AG04450 (cell line): ENCODE data around the gene EIF2A. TPM values are rescaled to one million over a fixed set of nuclear protein-coding genes. Genes with fewer than 3 reads are reported as not detected.

ENCODE experiments used
- CTCF ChIA-PET: fragments of 300-600, 350-600 bp; formaldehyde crosslinking; extraction: SDS; loops from one replicate; lab custom pipeline; 2022; ENCODE audit warnings: antibody characterized with exemption, inconsistent platforms; lab: Charles Lee
- POLR2A ChIA-PET: fragments of 350-600 bp; formaldehyde crosslinking; extraction: SDS; loops from one replicate; lab custom pipeline; 2021; ENCODE audit warnings: antibody characterized with exemption, inconsistent platforms; lab: Yijun Ruan, JAX
- DNase-seq: peaks from one replicate; pipeline ENCODE4 v3.0.0-alpha.2; 2011; ENCODE audit warnings: low read depth, low spot score
- H3K27ac ChIP-seq: one replicate; pipeline ENCODE4 v1.5.1; 2012; ENCODE audit warnings: low read depth, low read length, control low read depth
- H3K27me3 ChIP-seq: one replicate; pipeline ENCODE4 v1.6.0; 2012; ENCODE audit warnings: low read length; ENCODE audit not compliant: control insufficient read depth, insufficient read depth
- H3K4me3 ChIP-seq: 2 replicates; pipeline ENCODE4 v1.5.1; 2011; ENCODE audit warnings: mild to moderate bottlenecking, low read depth, low read length, control low read depth
- H3K9me3 ChIP-seq: 2 replicates; pipeline ENCODE4 v1.5.1; 2012; ENCODE audit warnings: low read length; ENCODE audit not compliant: control insufficient read depth, insufficient read depth
- CTCF ChIP-seq: IDR thresholded peaks from 2 replicates; pipeline ENCODE4 v1.5.1; 2011; ENCODE audit warnings: low read depth, low read length, control low read depth, inconsistent platforms
- polyA plus RNA-seq: library from polyadenylated mRNA; depleted of rRNA; stranded (reverse); fragments of >200 nt; gene quantifications from 2 replicates; pipeline ENCODE4 v1.2.3, GENCODE V29; 2011

Gene EIF2A
- polyA plus RNA-seq, 1 experiment = 113 TPM

GRCh38 chr3:150508401-150508800 lies 38.2 kb upstream of the EIF2A start:
- ChIA-PET CTCF (no interaction called here), POLR2A (no interaction called here)
- no peak overlapping the region for H3K4me3 ChIP-seq
- no peaks in the 10 kb centered on the region for H3K9me3 ChIP-seq
- H3K27ac ChIP-seq = no peak overlapping the region
- TF ChIP-seq CTCF = no peak
- H3K27me3 ChIP-seq = peaks cover 2% of the 10 kb centered on the region
- no peak for DNase-seq

- CTCF ChIA-PET = interaction anchor here (1.1 kb wide), 1 partner anchor 15 kb away, joined by 4 read pairs; no protein-coding TSS in a partner anchor
- H3K9me3 ChIP-seq = no peaks in the 10 kb centered on the region
- H3K4me3 ChIP-seq = no peak overlapping the region
- POLR2A ChIA-PET = no interaction called here
- no peak for TF ChIP-seq CTCF
- no peak for DNase-seq
- no peak overlapping the region for H3K27ac ChIP-seq
- H3K27me3 ChIP-seq = no peaks in the 10 kb centered on the region
Measured at GRCh38 chr3:150509780-150510179, 36.8 kb upstream of the EIF2A start.

GRCh38 chr3:150511122-150511821 lies 35.3 kb upstream of the EIF2A start:
- H3K27ac ChIP-seq = no peak overlapping the region
- CTCF ChIA-PET = interaction anchor here (1.0 to 1.1 kb wide), 2 partner anchors 10 to 16 kb away, joined by 4 read pairs; no protein-coding TSS in a partner anchor
- no peaks in the 10 kb centered on the region for H3K27me3 ChIP-seq
- no peaks in the 10 kb centered on the region for H3K9me3 ChIP-seq
- POLR2A ChIA-PET = no interaction called here
- DNase-seq = no peak
- H3K4me3 ChIP-seq = no peak overlapping the region
- no peak for TF ChIP-seq CTCF

- Histone ChIP-seq H3K27ac (no peak overlapping the region), H3K4me3 (no peak overlapping the region), H3K9me3 (no peaks in the 10 kb centered on the region), H3K27me3 (no peaks in the 10 kb centered on the region)
- POLR2A ChIA-PET = no interaction called here
- DNase-seq = no peak
- no peak for TF ChIP-seq CTCF
- CTCF ChIA-PET = interaction anchor here (0.7 kb wide), 1 partner anchor 19 kb away, joined by 4 read pairs; no protein-coding TSS in a partner anchor
Measured at GRCh38 chr3:150515210-150515609, 31.4 kb upstream of the EIF2A start.

GRCh38 chr3:150519026-150519425 lies 27.6 kb upstream of the EIF2A start:
- CTCF ChIA-PET = no interaction called here
- no peak overlapping the region for H3K27ac ChIP-seq
- no peaks in the 10 kb centered on the region for H3K9me3 ChIP-seq
- no peak for TF ChIP-seq CTCF
- no peak for DNase-seq
- H3K27me3 ChIP-seq = no peaks in the 10 kb centered on the region
- no peak overlapping the region for H3K4me3 ChIP-seq
- POLR2A ChIA-PET = no interaction called here
